ENCODE results near the gene TESK1.
"Not testable (repeated sequence)": the region's sequence is repeated elsewhere in the genome, so short reads cannot be mapped to it uniquely, and the experiment has no call there.

The TESK1 gene

DNA sequence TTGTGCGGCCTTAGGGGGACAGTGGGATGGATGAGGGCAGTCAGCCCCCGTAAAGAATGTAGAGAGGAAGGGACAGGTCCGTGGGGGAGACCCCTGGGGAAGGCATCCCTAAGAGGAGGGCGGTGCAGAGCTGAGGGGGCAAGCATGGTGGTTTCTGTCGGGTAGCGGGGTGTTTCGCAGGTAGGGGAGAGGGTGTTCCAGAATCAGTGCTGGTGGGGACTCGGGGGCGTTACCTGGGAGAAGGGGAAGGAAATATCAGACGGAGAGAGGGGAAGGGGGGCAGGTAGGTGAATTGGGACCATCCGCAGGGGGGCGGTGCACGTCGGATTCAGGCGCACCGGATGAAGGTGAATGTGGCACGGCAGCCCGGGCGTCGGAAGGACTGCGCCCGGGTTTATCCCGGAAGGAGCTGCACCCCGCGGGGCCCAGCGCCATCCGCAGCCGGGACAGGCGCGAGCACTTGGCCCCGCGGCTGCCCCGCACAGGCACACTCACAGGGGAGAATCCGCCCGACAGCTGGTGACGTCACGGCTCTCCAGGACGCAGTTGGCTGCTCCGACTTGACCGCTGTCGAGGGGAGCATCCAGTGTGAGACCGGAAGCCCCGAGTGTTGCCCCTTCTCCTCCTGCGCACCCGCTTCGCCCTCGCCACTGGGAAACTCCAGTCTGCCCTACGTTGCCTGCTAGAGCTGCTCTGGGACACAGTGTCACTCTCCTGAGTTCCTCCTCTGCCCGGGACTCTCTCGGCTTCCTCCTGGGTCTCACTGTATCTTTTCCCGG, 11.8 kb downstream of the TESK1 start:
- DNase-seq, result peak; percentile 82

DNA sequence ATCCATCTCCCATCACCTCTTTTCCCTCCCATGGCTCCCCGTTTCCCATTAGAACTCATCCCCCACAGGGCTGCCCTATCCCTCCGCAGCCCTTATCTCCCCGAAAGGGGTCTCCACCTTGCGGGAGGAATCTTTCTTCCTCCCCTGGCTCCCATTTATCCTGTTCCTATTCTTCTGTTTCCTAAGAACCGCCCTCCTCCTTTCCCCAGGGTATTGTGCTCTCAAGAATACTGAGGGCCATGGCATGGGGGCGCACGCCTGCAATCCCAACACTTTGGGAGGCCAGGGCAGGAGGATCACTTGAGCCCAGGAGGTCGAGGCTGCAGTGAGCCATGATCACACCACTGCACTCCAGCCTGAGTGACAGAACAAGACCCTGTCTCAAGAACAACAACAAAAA, 12.5 kb downstream of the TESK1 start:
- no peak for DNase-seq

DNA sequence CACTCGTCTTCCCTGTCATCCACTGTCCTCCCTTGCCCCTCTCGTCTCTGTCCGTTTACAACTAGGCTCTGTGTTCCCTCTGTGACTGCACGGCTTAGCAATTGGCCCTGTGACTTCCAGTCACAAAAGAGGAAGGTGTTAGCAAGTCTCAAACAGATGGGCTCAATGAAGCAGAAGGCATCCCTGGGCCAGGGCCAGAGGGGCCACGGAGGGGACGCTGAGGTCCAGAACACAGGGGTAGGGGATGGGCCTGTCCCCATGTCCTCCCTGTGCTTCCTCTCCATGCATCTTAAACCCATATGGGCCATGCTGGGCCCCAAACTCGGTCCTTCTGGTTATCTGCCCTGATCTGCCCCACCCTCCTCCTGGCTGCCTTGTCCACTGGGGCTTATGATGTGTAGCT, 13.3 kb downstream of the TESK1 start, which contains the start of gene CD72:
Gene CD72, minus strand, starts transcription at position 89 of the 403 bp plus-strand sequence. CDS start 110 bp downstream, outside the sequence.
- no peak for DNase-seq

DNA sequence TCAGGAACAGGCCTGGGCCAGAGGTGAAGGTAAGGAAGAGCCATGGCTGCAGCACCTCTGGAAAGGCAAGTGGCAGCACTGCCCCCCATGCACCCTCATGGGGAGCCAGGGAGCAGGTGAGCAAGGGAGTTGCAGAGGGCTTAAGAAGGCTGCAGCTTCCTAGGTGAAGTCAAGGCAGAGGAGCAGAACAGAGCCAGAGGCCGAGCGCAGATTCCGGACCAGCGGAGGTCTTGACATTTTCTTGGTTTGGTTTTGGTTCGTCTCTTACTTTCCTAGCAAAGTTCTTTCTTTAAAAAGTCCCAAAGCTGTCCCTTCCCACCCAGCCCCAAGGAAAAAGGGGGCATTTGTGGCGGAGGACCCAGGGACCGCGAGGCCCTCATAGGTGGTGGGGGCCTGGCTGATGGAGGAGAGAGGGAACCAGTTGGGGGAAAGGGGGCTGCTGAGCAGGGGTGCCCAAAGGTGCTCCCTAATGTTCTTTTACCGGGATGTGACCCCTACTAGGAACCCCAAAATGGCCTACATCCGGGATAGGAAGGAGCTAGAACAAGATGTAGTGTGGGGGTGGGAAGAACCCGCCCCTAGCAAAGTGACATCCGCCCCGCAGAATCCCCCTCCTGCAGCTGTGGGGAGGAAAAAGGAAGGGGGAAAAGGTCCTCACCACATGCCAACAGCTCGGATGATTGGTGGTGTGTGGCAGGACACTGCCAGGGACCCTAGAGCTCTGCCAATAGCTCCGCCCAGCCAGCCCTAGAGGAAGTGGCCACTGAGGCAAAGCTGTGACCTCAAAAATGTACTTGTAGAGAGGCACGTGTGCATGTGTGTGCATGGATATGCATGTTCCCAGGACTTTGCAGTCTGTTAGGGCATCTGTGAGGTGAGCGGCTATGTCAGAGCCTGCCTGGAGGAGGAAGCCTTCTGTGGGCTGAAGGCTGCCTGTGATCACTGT, 14.1 kb downstream of the TESK1 start:
- DNase-seq, result peak; percentile 64

DNA sequence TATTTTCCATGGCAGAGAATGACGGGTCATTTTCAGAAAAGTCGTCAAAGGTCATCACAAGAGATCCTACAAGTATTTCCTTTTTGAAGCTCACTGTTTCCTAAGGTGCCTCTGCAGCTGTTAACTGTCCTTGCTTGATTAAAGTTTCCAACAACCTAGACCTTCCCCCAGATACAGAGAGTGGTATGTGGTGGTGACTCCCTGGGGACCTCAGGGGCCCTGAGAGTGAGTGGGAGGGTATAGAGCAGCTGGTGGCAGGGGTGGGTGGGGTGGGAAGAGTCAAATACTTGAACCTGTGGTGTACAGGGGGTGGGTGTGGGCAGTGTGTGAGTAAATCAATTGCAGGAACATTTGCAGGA, 14.7 kb downstream of the TESK1 start:
- no peak for DNase-seq

DNA sequence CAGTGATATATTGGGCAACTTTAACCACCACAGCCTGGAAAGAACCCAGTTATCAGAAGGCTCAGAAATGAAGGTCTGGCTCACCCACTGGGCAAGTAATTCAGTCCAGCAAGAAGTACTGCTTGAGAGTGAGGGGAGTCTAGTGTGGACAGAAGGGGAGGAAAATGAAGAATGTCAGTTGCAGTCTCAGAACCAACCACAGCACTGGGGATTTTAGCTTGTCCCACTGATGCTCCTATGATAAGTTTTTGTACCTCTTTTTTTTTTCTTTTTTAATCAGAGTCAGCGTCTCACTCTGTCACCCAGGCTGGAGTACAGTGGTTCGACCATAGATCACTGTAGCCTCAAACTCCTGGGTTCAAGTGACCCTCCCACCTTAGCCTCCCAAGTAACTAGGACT, 22.5 kb downstream of the TESK1 start:
- no peak for DNase-seq

DNA sequence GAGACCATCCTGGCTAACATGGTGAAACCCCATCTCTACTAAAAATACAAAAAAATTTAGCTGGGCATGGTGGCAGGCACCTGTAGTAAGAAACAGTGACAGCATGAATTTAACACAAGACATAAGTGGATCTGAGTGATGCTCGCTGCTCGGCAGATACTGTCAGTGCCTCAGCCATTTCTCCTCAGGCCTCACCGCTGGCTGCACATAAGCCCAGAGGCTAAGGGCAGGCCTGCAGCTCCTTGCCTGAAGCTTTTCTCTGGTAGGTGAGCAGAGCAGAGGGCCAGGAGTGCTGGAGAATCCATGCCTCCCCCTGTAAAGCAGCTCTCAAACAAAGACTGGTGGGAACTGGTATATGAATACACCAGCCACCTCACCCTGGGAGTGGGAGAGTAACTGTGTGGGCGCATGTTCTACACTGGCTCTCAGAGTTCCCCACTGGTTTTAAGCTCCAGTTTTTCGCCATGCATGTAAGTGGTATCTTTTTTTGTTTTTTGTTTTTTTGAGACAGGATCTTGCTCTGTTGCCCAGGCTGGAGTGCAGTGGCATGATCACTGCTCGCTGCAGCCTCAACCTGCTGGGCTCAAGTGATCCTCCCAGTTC, 23.4 kb downstream of the TESK1 start:
- no peak for DNase-seq

DNA sequence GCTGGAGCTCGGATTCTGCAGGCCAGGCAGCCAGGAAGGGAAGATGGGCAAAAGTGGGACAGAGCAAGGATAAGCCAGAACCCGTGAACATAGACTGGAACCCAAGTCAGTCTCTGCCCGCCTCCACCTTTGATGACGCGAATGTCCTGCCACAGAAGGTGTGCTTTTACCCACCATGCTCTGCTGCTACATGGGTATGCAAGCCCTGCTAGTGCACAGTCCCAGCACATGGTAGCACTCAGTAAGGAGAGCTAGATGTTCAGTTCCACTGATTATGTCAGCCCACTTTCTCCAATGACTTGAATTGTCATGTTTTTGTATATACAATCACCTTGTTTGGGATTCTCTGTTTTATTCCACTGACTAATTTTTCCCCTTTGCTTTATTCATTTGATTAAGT, 24.5 kb downstream of the TESK1 start:
- DNase-seq, result no peak

DNA sequence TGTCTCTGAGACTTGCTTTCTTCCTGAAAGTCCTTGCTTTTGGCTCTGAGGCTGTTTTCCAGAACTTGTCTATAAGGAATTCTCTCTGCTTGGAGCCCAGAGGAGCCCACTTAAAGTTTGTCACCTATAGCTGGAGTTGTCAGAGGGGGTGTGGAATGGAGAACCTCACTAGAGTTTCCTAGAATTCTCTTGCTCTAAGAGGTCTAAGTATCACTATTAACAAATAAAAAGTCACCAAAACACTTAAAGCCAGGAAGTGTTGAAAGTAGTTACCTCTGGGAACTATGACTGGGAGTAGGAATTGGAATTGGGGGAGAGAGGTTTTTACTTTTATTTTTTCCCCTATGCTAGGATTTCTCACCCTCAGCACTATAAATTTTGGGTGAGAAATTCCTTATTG, 30.7 kb downstream of the TESK1 start:
- no peak for DNase-seq

DNA sequence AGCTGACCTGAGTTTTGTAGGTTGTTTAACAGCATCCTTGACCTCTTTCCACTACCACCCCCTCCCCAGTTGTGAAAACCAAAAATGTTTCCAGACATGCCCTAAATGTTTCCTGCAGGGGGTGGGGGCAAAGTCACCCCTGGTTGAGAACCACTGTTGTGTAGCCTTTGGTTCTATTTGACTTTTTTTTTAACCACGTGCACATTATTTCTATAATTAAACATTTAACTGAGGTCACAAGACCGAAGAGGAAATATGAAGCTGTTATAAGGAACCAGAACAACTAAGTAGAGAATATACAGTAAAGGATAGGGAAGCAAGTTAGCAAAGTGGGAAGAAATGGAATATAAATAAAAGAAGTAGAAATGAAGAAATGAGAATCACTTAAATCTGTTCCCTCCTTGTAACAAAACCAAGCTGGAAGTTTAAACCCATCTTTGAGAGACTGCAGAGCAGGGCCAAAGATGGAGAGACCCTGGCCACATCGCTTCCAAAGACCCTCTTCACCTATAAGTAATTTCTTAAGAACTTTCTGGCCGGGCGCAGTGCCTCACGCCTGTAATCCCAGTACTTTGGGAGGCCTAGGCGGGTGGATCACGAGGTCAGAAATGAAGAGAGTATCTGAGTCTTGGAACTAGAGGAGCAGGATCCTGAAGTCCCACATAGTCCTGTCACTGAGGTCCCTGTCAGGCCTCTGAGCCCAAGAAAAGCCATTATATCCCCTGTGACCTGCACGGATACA, 31.2 kb downstream of the TESK1 start:
- no peak for DNase-seq

DNA sequence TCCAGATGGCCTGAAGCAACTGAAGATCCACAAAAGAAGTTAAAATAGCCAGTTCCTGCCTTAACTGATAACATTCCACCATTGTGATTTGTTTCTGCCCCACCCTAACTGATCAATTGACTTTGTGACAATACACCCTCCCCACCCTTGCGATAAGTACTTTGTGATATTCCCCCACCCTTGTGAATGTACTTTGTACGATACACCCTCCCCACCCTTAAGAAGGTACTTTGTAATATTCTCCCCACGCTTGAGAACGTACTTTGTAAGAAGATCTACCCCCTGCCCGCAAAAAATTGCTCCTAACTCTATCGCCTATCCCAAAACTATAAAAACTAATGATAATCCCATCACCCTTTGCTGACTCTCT, 31.8 kb downstream of the TESK1 start:
- DNase-seq, result not testable (repeated sequence)

DNA sequence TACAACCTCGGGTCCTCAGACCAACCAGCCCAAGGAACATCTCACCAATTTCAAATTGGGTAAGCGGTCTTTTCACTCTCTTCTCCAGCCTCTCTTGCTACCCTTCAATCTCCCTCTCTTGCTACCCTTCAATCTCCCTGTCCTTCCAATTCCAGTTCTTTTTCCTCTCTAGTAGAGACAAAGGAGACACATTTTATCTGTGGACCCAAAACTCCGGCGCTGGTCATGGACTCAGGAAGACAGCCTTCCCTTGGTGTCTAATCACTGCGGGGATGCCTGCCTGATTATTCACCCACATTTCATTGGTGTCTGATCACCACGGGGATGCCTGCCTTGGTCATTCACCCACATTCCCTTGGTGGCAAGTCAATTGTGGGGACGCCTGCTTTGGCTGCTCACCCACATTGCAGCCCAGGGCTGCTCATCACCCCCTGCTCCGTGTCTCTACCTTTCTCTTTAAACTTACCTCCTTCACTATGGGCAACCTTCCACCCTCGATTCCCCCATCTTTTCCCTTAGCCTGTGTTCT, 32.4 kb downstream of the TESK1 start:
- DNase-seq, result not testable (repeated sequence)

DNA sequence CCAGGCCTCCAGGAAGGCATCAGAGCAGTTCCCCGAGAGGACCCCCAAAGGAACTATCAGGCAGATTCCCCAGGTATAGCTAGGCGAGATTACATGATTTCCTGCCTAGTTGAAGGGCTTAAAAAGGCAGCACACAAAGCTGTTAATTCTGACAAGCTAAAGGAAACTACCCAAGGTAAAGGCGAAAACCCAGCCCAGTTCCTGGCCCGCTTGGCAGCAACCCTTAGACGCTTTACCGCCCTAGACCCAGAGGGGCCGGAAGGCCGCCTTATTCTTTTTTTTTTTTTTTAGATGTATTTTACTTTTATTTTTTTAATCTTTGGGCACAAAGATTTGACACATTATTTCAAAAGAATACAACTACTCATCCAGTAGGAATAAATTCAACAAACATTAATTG, 33.7 kb downstream of the TESK1 start:
- DNase-seq, result peak; percentile 62

DNA sequence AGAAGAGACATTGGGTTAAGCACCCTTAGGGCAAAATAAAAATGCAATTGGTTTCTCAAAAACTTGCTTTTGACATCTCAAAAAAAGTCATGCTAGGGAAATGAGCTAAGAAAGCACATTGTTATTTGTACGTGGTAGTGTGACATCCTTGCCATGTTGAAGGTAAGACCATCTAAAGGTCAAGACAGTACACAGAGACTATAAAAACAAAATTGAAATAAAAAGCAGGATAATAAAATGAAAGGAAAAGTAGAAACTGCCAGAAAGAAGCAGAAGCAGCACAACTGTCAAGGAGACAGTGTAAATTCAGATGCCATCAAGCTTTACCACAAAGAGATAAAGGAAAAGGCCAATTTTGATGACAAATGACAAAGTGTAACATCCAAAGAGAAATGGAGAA, 34.2 kb downstream of the TESK1 start:
- DNase-seq, result not testable (repeated sequence)

DNA sequence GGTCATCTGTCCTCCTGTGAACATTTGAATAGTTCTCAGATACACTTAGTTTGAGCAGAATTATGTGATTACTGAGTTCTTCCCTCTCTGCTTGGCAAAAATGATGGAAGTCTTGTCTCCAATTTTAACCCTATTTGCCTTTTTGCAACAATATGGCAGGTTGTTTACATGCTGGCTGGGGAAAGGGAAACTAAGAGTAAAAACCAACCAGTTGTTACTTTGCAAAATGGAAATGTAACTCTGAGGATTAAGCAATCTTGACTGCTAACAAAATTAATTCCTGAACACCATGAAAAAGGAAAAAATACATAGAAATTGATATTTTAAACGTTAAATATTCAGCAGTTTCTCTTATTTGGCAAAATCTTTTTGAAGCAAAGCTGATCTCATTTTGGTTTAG, 34.6 kb downstream of the TESK1 start:
- DNase-seq, result no peak

DNA sequence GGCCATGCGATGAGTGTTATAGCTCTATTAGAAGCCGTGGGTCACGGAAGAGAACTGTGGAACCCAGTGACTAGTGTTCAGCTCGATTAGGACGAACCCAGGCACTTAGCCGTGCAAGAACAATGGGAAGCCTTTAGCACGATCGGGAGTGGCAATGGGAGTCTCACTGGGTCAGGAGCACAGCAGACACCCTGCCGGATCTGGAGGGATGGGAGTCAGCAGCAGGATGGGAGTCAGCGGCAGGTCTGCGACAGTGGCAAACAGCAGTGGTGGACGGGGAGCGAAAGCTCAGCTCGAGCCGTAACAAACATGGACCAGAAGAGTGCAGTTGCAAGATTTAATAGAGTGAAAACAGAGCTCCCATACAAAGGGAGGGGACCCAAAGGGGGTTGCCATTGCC, 35.4 kb downstream of the TESK1 start:
- DNase-seq, result not testable (repeated sequence)

DNA sequence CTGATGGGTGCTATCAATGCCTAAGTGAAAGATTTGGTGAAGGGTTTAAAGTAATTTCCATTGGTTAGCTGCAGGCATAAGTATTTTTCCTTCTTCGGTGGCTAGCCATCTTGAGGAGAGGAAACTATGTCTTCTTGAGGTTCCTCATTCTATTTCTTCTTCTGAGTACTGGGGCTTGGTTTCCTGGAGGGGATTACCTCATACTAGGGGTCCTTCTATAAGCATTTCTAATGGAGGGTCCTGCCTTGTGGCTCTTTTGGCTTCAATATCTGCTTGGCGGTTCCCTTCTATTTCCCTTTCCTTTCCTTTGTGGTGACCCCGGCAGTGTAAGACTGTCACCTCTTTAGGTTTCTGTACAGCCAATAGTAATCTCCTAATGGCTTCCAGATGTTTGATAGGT, 36.4 kb downstream of the TESK1 start:
- DNase-seq, result not testable (repeated sequence)

DNA sequence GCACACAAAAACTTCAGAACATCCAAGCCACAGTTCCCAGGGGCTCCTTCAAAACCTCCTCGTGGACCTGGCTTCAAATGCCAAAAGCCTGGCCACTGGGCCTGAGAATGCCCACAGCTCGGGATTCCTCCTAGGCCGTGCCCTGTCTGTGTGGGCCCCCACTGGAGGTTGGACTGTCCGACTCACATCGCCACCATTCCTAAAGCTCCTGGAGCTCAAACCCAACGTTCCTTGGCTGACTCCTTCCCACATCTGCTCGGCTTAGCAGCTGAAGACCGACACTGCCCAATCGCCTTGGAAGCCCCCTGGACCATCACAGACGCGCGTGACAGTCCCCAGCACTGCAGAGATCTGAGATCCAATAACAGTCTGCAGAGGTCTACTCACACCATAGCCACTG, 38.0 kb downstream of the TESK1 start:
- DNase-seq, result no peak

DNA sequence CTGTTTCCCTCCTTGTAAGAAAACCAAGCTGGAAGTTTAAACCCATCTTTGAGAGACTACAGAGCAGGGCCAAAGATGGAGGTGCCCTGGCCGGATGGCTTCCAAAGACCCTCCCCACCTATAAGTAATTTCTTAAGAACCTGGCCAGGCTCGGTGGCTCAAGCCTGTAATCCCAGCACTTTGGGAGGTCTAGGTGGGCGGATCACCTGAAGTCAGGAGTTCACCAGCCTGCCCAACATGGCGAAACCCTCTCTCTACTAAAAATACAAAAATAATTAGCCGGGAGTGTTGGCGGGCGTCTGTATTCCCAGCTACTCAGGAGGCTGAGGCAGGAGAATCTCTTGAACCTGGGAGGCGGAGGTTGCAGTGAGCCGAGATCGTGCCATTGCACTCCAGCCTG, 40.7 kb downstream of the TESK1 start:
- not testable (repeated sequence) for DNase-seq

DNA sequence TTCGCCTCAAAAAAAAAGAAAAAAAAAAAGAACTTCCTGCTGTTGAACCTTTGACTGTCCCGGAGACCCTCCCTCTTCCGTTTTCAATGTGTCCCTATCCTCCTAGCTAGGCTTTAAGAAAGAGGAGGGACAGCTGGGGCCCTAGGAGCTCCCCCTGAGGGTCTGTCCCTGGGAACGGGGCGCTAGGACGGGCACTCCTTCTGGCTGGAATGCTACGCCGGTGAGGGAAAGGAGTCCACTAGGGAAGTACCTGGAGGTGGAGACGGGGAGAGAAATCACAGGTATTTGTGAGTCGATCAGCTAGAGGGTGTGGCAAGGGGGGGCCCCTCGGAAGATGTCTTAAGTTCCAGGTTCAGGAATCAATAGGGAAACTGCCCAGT, 41.1 kb downstream of the TESK1 start:
- no peak for DNase-seq

DNA sequence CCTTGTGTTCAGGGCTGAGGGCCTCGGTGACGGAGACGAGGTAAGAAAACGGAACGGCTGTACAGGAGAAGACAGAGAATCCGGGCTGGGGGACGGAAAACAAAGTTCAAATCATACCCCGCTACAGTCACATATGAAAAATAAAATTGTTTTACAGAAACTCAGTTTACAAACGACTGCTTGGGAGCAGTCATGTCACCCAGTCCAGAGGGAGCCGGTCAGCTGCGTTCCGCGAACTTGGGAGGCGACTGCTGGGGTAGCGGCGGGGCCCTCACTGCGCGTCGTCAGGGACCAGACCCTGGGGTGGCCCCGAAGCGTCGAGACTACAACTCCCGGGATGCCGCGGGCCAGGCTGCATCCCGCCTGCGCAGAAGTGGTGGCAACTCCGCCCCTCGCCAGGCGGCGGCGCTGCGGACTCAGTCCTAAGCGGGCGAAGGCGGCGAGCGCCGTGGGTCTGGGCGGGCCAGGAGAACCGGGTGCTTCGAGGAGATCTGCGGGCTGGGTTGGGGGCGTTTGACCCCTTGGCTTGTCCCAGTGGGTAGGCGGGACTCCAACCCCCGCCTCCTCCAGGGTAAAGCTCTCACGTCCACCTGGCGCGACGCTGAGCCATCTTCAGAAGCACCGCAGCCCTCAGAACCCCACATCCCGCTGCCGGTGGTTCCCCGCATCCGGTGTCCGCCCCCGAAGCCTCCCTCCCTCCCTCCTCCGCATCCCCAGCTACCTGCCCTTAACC, 41.6 kb downstream of the TESK1 start:
- DNase-seq, result peak; percentile 92
